NOMO-1 treated with DMSO at 0.1 percent for 48 hours (cell line): ENCODE data around the gene TRIP6.
"Not testable (repeated sequence)": the region's sequence is repeated elsewhere in the genome, so short reads cannot be mapped to it uniquely, and the experiment has no call there.

Experiments used
- DNase-seq: peaks from one replicate; lab custom pipeline; 2025; ENCODE audit not compliant: unreplicated experiment; lab: John Stamatoyannopoulos, UW

TRIP6 gene

GRCh38 chr7:100837099-100837836 lies 29.9 kb upstream of the TRIP6 start:
- DNase-seq, result peak; percentile 95

GRCh38 chr7:100839361-100839760 lies 27.8 kb upstream of the TRIP6 start:
- no peak for DNase-seq

GRCh38 chr7:100840470-100841100 lies 26.6 kb upstream of the TRIP6 start:
- no peak for DNase-seq

DNA sequence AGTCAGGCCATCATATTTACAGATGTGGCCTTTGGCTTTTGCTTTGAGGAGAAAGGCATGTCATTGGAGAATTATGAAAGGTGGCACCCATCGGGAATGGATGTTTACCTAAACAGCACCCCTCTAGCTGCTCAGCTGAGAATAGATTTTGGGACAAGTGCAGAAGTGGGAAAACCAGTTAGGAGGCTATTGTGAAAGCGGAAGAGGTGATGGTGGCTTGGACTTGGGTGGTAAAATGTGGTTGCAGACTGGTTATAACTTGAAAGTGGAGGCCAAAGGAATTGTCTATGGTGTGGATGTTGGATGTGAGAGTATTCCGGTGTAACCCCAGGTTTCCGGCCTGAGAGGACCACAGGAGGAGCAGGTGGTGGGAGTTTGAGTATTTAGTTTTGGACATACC lies 19.8 kb upstream of the TRIP6 start:
- no peak for DNase-seq

GRCh38 chr7:100852048-100852872 lies 14.9 kb upstream of the TRIP6 start, which contains the start of gene SLC12A9:
SLC12A9 (plus strand) TSS chr7:100852713; CDS start chr7:100854198, 1,485 bp downstream.
- peak; percentile 95 for DNase-seq

- DNase-seq, result no peak
Observed at GRCh38 chr7:100854146-100854895, 12.9 kb upstream of the TRIP6 start.

DNA sequence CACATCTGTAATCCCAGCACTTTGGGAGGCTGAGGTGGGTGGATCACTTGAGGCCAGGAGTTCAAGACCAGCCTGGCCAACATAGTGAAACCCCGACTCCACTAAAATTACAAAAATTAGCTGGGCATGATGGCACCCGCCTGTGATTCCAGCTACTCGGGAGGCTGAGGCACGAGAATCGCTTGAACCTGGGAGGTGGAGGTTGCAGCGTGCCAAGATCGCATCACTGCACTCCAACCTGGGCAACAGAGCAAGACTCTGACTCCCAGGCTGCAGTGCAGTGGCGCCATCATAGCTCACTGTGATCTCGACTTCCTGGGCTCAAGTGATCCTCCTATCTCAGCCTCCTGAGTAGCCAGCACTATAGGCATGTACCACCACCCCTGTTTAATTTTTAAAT lies 12.3 kb upstream of the TRIP6 start:
- not testable (repeated sequence) for DNase-seq

- DNase-seq, result no peak
Observed at GRCh38 chr7:100855515-100855914, 11.7 kb upstream of the TRIP6 start.

- no peak for DNase-seq
Observed at GRCh38 chr7:100856871-100857282, 10.3 kb upstream of the TRIP6 start.

- no peak for DNase-seq
Observed at GRCh38 chr7:100859856-100860255, 7.3 kb upstream of the TRIP6 start.

DNA sequence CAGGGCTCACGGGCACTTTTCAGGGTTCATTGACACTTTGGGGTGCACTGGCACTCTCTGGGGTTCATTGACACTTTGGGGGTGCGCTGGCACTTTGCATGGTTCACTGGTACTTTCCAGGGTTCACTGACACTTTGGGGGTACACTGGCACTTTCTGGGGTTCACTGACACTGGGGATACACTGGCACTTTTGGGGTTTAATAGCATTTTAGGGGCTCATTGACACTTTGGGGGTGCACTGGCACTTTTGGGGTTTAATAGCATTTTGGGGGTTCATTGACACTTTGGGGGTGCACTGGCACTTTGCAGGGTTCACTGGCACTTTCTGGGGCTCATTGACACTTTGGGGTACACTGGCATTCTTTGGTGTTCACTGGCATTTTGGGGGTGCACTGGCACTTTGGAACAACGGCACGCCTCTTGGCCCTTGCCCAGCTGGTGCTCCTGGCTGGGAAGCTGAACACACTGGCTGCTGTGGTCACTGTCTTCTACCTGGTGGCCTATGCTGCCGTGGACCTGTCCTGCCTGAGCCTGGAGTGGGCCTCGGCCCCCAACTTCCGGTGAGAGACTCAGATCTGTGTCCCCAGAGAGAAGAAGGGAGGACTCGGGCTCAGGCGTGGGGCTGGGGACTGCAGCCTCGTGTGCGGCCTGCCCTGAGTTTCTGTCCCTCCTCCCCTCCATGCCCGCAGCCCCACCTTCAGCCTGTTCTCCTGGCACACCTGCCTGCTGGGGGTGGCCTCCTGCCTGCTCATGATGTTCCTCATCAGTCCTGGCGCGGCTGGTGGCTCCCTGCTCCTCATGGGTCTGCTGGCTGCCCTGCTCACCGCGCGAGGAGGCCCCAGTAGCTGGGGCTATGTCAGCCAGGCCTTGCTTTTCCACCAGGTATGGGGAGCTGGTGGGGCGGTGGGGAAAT lies 6.2 kb upstream of the TRIP6 start:
- DNase-seq, result no peak

DNA sequence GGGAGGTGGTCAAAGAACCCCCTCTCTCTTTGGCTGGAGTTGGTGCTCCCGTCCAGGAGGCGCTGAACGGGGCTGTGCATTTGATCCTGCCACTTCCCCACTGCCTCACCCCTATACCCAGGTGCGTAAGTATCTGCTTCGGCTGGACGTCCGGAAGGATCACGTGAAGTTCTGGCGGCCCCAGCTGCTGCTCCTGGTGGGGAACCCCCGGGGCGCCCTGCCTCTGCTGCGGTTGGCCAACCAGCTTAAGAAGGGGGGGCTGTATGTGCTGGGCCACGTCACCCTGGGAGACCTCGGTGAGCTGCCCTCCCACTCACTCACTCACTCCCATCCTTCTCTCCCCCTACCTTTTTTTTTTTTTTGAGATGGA lies 5.6 kb upstream of the TRIP6 start:
- DNase-seq, result no peak

DNA sequence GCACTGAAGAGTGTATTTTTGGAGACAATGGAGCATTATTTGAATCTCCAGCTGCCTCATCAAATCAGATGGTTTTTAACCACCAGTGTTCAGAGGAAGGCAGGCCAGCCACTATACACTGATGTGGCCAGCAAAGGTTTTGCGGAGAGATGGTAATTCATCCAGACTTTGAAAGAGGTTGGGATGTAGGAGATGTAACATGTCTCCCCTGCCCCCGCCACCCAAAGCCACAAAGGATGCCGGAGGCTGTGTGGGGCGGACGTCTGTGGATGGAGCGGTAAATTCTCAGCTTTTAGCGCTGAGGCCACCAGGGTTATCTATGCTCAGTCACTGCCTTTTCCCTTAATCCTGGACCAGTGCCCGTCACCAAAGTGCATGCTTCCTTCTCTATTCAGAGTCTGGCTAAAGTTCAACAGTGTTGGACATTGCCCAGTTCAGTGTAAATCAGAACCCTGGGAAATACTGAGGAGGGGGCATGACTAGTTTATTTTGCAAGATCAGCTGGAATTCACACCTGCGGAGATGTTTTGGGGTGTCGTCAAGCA lies 3.7 kb upstream of the TRIP6 start:
- DNase-seq, result no peak

DNA sequence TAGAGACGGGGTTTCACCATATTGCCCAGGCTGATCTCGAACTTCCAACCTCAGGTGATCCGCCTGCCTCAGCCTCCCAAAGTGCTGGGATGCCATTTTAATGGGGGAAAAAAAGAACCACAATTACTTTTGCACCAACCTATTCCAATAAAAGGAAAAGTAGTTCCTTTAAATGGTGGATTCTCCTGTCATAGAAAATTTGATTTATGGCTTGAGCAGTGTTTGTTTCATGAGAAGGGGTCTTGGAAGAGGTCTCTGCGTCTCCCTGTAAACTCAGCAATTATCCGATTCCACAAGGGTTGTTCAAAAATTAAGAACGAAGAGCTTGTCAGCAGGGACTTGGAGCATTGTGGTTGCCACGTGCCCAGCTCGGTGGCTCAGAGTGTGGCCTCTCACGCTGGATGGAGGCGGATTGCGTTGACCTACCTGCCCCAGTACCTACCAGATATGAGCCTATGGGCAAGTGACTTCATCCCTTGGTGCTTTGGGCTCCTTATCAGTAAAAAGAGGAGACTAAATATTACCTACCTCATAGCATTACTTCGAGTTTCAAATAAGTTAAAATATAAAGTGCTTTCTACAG lies 2.8 kb upstream of the TRIP6 start:
- DNase-seq, result no peak

DNA sequence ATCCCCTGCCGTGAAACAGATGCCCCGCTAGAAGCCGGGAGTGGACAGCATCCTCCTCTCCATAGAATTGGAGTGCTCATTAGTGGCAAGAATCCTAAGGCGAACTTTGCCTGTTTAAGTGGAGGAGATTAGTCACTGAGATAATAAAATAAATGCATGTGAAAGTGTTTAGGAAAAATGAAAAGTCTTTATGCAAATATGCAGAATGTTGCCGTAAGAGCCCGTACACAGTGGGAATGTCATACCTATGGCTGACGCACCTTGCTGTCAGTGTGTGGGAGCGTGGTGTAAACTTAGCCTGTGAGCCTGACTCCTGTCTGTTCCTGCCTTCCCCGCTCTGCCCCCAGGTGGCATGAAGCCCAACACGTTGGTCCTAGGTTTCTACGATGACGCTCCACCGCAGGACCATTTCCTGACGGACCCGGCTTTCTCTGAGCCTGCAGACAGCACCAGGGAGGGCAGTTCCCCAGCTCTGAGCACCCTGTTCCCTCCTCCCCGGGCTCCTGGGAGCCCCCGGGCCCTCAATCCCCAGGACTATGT lies 1.7 kb upstream of the TRIP6 start:
- DNase-seq, result no peak

- no peak for DNase-seq
Observed at GRCh38 chr7:100865938-100866728, 1.1 kb upstream of the TRIP6 start.

GRCh38 chr7:100866729-100867039 lies 503 bp upstream of the TRIP6 start:
- DNase-seq, result no peak

DNA sequence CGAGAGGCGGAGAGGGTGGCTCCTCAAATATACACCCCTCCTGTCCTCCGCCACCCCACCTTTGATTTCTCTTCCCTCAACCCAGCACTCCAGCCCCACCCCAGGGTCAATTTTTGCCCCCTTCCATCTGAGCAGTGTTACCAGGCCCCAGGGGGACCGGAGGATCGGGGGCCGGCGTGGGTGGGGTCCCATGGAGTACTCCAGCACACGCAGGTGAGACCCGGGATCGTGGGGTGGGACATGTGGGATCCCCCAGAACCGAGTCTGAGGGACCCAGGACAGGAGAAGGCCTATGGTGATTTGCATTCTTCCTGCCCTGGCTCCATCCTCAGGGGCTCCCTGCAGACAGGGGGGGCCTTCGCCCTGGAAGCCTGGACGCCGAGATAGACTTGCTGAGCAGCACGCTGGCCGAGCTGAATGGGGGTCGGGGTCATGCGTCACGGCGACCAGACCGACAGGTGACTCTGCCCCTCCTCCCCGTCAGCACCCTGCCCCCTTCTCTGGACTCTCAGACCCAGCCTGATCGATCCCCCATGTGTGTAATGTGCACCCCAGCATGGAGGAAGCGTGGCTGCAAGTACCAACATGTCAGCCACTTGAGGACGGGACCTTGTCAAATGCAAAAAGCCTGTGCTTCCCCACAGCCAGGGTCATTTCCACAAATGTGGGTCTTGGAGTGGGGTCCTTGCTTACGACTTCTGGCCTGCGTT lies 744 bp downstream of the TRIP6 start:
- no peak for DNase-seq
